T-helper 2 cell (primary cell): ENCODE measurements around the gene BRD1.
"Not testable (repeated sequence)": the region's sequence is repeated elsewhere in the genome, so short reads cannot be mapped to it uniquely, and the experiment has no call there.

Experiments used
- DNase-seq, 5 experiments: peaks; one replicate each; pipeline versions ENCODE4 v3.0.0 to v3.0.0-alpha.2; 2012 to 2022

BRD1 gene

DNA sequence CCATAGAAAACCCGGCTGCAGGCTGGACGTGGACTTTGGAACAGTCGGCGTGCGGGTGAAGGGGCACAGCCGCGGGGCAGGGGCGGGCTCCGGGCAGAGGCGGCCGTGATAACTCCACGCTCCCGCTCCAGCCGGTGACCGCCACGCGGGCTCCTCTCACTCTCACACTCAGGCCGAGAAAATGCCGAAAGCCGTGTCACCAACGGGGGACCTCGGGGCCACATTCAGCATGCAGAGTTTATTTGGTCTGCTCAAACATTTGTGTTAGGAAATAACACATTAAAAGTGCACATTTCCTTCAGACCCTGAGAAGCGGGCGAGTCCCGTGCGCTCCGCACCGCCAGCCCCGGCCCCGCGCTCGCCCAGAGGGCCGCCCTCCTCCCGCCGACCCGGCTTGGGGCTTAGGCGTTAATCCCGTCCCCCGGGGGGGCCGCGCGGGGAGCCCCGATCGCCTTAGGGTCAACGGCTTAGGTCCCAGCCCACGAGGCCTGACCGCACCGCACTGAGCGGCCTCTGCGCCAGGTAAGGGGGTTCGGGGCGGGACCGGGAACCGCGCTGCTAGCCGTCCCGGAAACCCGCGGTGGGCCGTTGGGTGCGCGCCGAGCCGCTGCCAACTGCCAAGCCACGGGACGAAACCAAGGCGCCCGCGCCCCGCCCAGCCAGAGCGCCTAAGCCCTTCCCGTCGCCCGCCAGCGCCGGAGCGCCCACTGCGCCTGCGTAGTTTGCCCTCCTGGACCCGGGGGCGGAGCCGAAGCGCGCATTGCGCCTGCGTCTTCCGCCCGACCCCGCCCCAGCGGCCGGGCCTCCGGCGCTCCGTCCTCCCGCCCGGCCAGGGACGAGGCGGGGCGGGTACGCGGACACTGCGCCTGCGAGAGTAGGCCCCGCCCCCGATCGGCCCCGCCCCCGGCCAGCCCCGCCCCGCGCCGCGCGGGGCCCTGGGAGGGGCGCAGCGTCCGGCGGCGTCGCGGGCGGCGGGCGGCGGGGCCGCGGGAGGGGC is 25.5 kb upstream of the BRD1 start, which contains the start of gene ZBED4:
Gene ZBED4 (plus strand): TSS at position 947 of the 997 bp plus-strand sequence. CDS start 29,819 bp downstream, outside the sequence.
- peak; percentile 96 to 99 (median 97) for DNase-seq

DNA sequence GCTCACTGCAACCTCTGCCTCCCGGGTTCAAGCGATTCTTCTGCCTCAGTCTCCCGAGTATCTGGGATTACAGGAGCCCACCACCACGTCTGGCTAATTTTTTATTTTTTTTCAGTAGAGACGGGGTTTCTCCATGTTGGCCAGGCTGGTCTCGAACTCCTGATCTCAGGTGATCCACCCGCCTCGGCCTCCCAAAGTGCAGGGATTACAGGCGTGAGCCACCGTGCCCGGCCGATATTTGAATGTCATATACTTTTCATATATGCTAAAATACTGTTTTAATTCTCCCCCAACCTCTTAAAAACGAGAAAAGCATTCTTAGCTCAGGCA is 24.9 kb upstream of the BRD1 start:
- not testable (repeated sequence) for DNase-seq

GRCh38 chr22:49850959-49851802 is 23.5 kb upstream of the BRD1 start:
- no peak for DNase-seq

- DNase-seq = no peak
These were observed 22.6 kb upstream of the BRD1 start for GRCh38 chr22:49850021-49850911.

GRCh38 chr22:49849161-49850020 is 21.7 kb upstream of the BRD1 start:
- peak in 1 of 5 experiments; percentile 51 for DNase-seq

- no peak for DNase-seq
These were observed 21.1 kb upstream of the BRD1 start for GRCh38 chr22:49848690-49849160.

- DNase-seq = no peak
These were observed 20.3 kb upstream of the BRD1 start for GRCh38 chr22:49847751-49848689.

GRCh38 chr22:49845666-49846459 is 18.2 kb upstream of the BRD1 start:
- DNase-seq = no peak

DNA sequence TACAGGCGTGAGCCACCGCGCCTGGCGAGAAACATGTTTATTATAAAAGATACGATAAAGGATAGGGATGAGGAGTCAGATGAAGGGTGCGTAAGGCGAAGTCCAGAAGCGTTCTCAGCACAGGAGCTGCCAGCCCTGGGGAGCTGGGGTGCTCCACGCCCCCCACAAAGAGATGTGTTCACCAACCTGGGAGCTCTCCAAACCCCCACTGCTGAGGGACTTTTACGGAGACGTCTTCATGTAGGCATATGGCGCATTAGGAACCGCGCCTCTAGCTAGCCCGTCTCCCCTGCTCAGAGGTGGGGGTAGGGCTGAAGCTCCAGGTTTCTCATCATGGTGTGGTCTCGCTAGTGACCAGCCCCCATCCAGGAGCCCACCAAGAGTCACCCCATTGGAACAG is 17.6 kb upstream of the BRD1 start:
- no peak for DNase-seq

DNA sequence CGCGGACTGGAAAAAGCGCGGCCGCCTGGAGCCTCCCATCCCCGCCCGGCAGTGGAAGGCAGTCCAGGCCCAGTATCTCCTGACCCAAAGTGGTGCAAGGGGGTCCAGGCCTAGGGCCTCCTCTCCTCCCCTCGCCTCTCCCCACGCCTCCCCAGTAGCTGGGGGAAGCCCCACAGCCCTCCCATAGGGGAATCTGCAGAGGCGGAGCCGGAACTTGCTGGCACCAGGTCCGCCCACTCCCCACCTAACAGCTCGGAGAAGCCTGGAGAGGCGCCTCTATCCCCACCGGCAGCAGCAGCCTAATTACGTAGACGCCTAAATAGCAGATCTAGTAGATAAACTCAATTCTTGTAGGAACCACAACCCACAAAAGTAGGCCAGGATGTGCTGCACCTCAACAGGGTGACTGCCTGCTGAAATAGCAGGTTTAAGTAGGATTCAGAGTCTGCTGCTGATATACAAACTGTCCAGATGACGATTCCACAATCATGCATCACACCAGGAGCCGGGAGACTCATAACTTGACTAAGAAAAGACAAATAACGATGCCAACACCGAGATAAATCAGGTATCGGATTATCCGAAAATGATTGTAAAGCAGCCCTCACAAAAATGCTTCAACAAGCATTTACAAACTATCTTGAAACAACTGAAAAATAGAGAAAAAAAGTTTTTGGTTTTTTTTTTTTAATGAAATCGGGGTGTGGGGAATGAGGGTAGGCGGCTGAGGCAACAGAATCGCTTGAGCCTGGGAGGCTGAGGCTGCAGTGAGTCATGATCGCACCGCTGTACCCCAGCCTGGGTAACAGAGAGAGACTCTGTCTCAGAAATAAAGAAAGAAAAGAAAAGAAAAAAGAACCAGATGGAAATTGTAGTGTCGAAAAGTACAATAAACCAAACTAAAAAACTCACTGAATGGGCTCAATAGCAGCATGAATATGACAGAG is 11.4 kb upstream of the BRD1 start:
- peak; percentile 70 to 99 (median 90) for DNase-seq

DNA sequence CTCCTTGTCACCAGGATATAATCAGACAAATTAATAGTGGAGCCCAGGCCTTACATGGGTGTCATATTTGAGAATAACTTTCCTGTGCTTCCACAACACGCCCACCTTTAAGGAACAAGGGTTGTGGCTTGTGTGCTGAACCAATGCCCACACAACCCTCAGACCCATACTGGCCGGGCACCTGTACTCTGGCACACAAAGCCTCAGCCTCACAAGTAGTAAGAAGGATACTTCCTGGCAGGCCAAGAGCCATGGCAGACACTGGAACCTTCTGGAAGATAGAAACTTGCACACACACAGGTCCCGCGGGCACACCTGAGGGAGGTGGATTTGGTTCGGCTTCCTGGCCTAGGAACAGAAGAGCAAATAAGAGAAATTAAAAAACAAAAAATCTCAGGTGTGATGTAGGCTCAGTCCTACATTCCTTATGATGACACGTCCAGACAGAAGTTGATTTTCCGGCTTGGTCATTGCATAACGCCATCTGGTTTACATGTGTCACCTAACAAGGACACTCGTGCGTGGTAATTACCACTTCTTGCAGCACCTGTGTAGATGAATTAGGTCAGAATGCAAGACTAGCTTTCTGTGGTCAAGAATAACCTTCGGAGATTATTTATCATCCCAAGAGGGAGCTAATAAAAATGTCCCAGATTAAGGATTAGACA is 5.8 kb upstream of the BRD1 start:
- DNase-seq = no peak

GRCh38 chr22:49829044-49829853 is 1.6 kb upstream of the BRD1 start:
- peak in 1 of 5 experiments; percentile 31 for DNase-seq

DNA sequence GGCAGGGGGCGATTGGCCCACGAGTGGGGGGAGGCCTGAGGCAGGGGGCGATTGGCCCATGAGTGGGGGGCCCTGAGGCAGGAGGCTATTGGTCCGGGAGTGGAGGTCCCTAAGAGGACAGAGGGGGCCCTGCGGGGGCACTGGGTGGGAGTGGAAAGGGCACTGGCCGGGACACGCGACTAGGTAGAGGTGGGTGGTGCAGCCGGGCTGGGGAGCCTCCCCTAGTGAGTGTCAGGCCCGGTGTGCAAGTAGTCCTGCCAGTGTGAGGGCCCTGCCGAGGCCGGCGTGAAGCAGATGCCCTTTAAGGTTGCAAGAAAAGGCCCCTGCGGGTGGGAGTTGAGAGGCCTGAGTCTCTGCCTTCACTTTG is 909 bp upstream of the BRD1 start:
- no peak for DNase-seq

GRCh38 chr22:49827271-49827852 is 311 bp downstream of the BRD1 start:
- peak in 2 of 5 experiments; percentile 19 to 48 for DNase-seq

DNA sequence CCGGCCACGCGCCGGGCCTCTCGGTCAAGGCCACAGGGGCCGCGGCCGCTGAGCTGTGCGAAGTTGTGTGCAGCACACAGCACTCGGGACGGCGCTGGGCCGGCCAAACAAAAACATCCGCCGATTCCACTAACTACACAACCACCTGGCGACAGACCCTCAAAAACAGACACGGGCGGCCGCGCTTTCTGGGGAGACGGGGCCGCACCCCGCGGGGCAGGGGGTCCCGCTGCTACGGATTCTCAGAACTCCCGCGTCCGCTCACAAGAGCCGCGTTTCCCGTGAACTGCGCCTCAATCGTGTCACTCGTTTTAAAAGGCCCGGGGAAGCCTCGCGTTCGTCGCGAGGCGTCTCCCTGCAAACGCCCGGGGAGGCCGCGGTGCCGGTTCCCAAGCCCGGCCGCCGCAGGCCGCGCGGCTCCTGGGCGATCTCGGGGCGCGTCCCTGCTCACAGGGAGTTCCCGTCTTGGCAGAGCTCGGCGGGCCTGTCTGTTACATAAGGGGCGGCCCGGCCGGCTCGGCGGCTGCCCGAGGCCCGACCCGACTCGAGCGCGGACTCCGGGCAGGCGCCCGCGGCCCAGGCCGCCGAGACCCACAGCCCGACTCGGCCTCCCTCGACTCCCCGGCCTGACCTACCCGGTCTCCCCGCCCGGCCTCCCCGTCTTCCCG is 936 bp downstream of the BRD1 start:
- DNase-seq = peak in 3 of 5 experiments; percentile 26 to 58 (median 37)
